ENCODE measurements around the gene KIRREL3.

Gene KIRREL3

DNA sequence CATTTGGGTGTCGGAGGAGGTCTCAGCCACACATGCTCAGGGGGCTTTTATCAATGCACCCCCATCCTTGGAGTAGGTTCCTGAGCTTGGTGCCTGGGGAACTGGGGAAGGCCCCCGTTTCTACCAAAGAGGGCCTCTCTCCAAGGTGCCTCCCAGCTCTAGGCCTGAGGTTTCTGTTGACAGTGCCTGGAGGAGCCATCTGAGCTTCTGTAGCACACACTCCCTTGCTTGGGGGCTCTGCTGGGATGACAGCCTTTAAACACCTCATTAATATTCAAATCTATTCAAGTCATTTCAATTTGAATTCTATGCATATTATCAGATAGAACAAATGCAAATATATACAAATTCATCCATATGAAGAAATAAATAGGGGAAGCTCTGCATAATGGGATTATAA, 18.9 kb downstream of the KIRREL3 start:
- H3K4me1 ChIP-seq (ENCODE audit: control insufficient read depth, insufficient read depth, low read length) = peaks cover 22% of the 10 kb centered on the region
- no peaks in the 10 kb centered on the region for H3K36me3 ChIP-seq (ENCODE audit: control insufficient read depth, insufficient read depth, low read length)
- H3K9ac ChIP-seq (ENCODE audit: low read depth, low read length) = no peak overlapping the region
- H3K27ac ChIP-seq (ENCODE audit: low read depth, low read length) = no peak overlapping the region
- H3K9me3 ChIP-seq (ENCODE audit: control insufficient read depth, insufficient read depth, low read length) = no peaks in the 10 kb centered on the region; the same call in 1 of the 2 replicates
- no peaks in the 10 kb centered on the region for H3K27me3 ChIP-seq (ENCODE audit: control insufficient read depth, insufficient read depth, low read length)
- H3K4me3 ChIP-seq (ENCODE audit: low read depth, low read length) = no peak overlapping the region

DNA sequence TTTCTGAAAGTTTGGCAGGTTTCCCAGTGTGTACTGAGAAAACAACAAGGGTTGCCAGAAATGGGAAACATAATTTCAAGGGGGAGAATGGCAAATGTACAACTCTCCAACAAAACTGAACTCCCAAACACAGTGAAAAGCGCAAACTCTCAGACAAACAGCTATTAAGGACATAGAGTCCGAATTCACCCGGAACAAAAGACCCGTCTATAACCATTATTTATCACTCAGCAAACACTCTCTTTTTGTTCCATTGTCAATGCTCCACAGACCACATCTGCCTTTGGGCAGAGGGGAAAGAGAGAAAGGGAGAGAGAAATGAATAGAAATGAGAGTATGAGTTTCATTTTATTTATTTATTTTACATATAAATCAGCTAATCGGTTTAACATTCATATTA, 21.7 kb downstream of the KIRREL3 start:
- no peaks in the 10 kb centered on the region for H3K27me3 ChIP-seq (ENCODE audit: control insufficient read depth, insufficient read depth, low read length)
- no peak overlapping the region for H3K4me3 ChIP-seq (ENCODE audit: low read depth, low read length)
- H3K27ac ChIP-seq (ENCODE audit: low read depth, low read length) = no peak overlapping the region
- H3K9me3 ChIP-seq (ENCODE audit: control insufficient read depth, insufficient read depth, low read length) = no peaks in the 10 kb centered on the region; the same call in 1 of the 2 replicates
- H3K4me1 ChIP-seq (ENCODE audit: control insufficient read depth, insufficient read depth, low read length) = peaks cover 22% of the 10 kb centered on the region
- H3K9ac ChIP-seq (ENCODE audit: low read depth, low read length) = no peak overlapping the region
- H3K36me3 ChIP-seq (ENCODE audit: control insufficient read depth, insufficient read depth, low read length) = no peaks in the 10 kb centered on the region

DNA sequence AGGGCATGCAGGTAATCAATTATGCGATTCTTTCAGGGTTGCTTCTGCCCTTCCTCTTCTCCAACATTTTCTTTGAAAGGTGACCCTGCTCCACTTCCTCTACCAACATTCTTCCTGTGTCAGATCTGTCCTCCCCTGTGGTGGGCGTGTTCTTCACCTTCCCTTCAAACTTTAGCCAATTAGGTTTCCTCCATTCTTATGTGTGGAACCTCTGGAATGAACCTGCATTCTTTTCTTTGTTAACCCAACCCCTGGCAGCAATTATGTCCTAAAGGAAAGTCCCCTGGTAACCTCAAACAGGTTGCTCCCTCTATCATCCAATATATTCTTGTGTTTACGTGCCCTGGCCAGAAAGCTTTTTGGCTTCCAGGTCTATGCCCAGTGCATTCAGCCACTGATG, 22.4 kb downstream of the KIRREL3 start:
- H3K27me3 ChIP-seq (ENCODE audit: control insufficient read depth, insufficient read depth, low read length) = no peaks in the 10 kb centered on the region
- H3K4me1 ChIP-seq (ENCODE audit: control insufficient read depth, insufficient read depth, low read length) = peaks cover 22% of the 10 kb centered on the region
- H3K36me3 ChIP-seq (ENCODE audit: control insufficient read depth, insufficient read depth, low read length) = no peaks in the 10 kb centered on the region
- H3K27ac ChIP-seq (ENCODE audit: low read depth, low read length) = peak overlapping the region; percentile 30
- no peak overlapping the region for H3K9ac ChIP-seq (ENCODE audit: low read depth, low read length)
- H3K4me3 ChIP-seq (ENCODE audit: low read depth, low read length) = 0 out of 2 replicates have a peak overlapping the region, but pooled peaks have one; percentile 31
- H3K9me3 ChIP-seq (ENCODE audit: control insufficient read depth, insufficient read depth, low read length) = no peaks in the 10 kb centered on the region

DNA sequence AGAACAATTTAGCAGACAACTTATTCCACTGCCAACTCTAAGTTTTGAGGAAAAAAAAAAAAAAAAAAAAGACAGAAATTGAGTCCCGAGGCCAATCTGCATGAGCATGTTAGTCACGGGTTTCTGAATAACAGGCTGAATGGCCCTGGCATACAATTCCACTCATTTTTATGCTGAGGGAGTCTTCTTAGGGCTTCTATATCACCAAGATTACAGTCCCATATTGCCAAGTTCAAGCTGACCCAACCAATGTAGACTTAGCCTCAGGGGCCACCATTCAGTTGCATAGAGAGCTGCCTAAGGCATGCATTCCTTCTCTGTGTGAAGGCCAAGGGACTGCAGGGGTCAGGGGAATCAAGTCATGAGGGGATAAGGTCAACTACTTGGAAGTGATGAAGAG, 27.5 kb downstream of the KIRREL3 start:
- H3K36me3 ChIP-seq (ENCODE audit: control insufficient read depth, insufficient read depth, low read length) = no peaks in the 10 kb centered on the region
- H3K27ac ChIP-seq (ENCODE audit: low read depth, low read length) = no peak overlapping the region
- no peak overlapping the region for H3K4me3 ChIP-seq (ENCODE audit: low read depth, low read length)
- H3K9ac ChIP-seq (ENCODE audit: low read depth, low read length) = no peak overlapping the region
- H3K4me1 ChIP-seq (ENCODE audit: control insufficient read depth, insufficient read depth, low read length) = peaks cover 22% of the 10 kb centered on the region
- 0 out of 2 replicates have a peak, but pooled peaks cover 8% of the 10 kb centered on the region for H3K9me3 ChIP-seq (ENCODE audit: control insufficient read depth, insufficient read depth, low read length)
- H3K27me3 ChIP-seq (ENCODE audit: control insufficient read depth, insufficient read depth, low read length) = no peaks in the 10 kb centered on the region

- Histone ChIP-seq H3K4me3 (ENCODE audit: low read depth, low read length) (no peak overlapping the region), H3K9ac (ENCODE audit: low read depth, low read length) (no peak overlapping the region), H3K27me3 (ENCODE audit: control insufficient read depth, insufficient read depth, low read length) (no peaks in the 10 kb centered on the region), H3K27ac (ENCODE audit: low read depth, low read length) (no peak overlapping the region), H3K9me3 (ENCODE audit: control insufficient read depth, insufficient read depth, low read length) (0 out of 2 replicates have a peak, but pooled peaks cover 8% of the 10 kb centered on the region), H3K4me1 (ENCODE audit: control insufficient read depth, insufficient read depth, low read length) (peaks cover 14% of the 10 kb centered on the region; the same call in 1 of the 2 replicates), H3K36me3 (ENCODE audit: control insufficient read depth, insufficient read depth, low read length) (no peaks in the 10 kb centered on the region)
Observed at GRCh38 chr11:126971305-126971704, 29.3 kb downstream of the KIRREL3 start.

- Histone ChIP-seq H3K27ac (ENCODE audit: low read depth, low read length) (no peak overlapping the region), H3K9me3 (ENCODE audit: control insufficient read depth, insufficient read depth, low read length) (0 out of 2 replicates have a peak, but pooled peaks cover 8% of the 10 kb centered on the region), H3K36me3 (ENCODE audit: control insufficient read depth, insufficient read depth, low read length) (no peaks in the 10 kb centered on the region), H3K27me3 (ENCODE audit: control insufficient read depth, insufficient read depth, low read length) (no peaks in the 10 kb centered on the region), H3K9ac (ENCODE audit: low read depth, low read length) (no peak overlapping the region), H3K4me3 (ENCODE audit: low read depth, low read length) (no peak overlapping the region), H3K4me1 (ENCODE audit: control insufficient read depth, insufficient read depth, low read length) (peaks cover 14% of the 10 kb centered on the region; the same call in 1 of the 2 replicates)
Observed at GRCh38 chr11:126969865-126970479, 30.6 kb downstream of the KIRREL3 start.

DNA sequence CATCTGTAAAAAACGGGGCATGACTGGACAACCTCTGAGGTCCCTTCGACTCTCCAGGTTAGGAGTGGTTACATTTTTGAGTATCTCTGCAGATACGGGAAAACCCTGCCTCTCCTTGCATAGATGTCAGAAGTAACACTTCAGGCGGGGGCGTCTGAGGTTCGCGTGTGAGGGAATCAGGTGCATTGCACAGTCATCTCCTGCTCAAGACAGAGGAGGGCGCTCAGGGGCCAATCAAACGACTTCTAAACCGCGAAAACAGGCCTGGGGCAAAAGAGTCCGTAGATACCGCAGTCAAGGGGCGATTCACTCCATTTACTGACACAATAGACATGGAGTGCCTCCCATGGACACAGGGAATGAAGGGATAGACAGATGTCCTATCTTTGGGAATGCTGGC, 31.7 kb downstream of the KIRREL3 start:
- H3K36me3 ChIP-seq (ENCODE audit: control insufficient read depth, insufficient read depth, low read length) = no peaks in the 10 kb centered on the region
- H3K4me3 ChIP-seq (ENCODE audit: low read depth, low read length) = no peak overlapping the region
- peaks cover 14% of the 10 kb centered on the region; the same call in 1 of the 2 replicates for H3K4me1 ChIP-seq (ENCODE audit: control insufficient read depth, insufficient read depth, low read length)
- H3K9ac ChIP-seq (ENCODE audit: low read depth, low read length) = no peak overlapping the region
- no peaks in the 10 kb centered on the region for H3K27me3 ChIP-seq (ENCODE audit: control insufficient read depth, insufficient read depth, low read length)
- H3K9me3 ChIP-seq (ENCODE audit: control insufficient read depth, insufficient read depth, low read length) = 0 out of 2 replicates have a peak, but pooled peaks cover 8% of the 10 kb centered on the region
- no peak overlapping the region for H3K27ac ChIP-seq (ENCODE audit: low read depth, low read length)

DNA sequence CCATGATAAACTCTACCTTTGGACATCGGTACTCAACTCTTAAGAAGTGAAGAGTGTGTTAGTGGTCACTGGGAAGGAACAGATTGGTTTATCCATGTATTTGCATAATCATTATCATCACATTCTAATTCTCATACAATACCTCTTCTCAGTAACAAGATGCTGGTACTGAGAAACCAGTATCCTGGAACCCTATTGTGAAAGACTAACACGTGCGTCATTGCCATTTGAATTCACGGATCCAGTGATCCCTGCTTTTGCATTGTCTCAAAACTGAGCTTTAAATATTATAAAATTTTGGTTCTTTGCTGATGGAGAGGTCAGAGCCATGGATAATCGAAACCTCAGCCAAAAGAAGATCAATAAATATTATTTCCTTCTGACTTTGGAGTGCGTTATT, 35.2 kb downstream of the KIRREL3 start:
- Histone ChIP-seq H3K36me3 (ENCODE audit: control insufficient read depth, insufficient read depth, low read length) (no peaks in the 10 kb centered on the region), H3K9me3 (ENCODE audit: control insufficient read depth, insufficient read depth, low read length) (no peaks in the 10 kb centered on the region), H3K9ac (ENCODE audit: low read depth, low read length) (no peak overlapping the region), H3K4me1 (ENCODE audit: control insufficient read depth, insufficient read depth, low read length) (peaks cover 14% of the 10 kb centered on the region; the same call in 1 of the 2 replicates), H3K27me3 (ENCODE audit: control insufficient read depth, insufficient read depth, low read length) (no peaks in the 10 kb centered on the region), H3K4me3 (ENCODE audit: low read depth, low read length) (no peak overlapping the region), H3K27ac (ENCODE audit: low read depth, low read length) (no peak overlapping the region)

GRCh38 chr11:126963603-126964363, 36.8 kb downstream of the KIRREL3 start:
- Histone ChIP-seq H3K9ac (ENCODE audit: low read depth, low read length) (no peak overlapping the region), H3K4me3 (ENCODE audit: low read depth, low read length) (no peak overlapping the region), H3K9me3 (ENCODE audit: control insufficient read depth, insufficient read depth, low read length) (no peaks in the 10 kb centered on the region), H3K4me1 (ENCODE audit: control insufficient read depth, insufficient read depth, low read length) (peaks cover 6% of the 10 kb centered on the region; the same call in 1 of the 2 replicates), H3K36me3 (ENCODE audit: control insufficient read depth, insufficient read depth, low read length) (no peaks in the 10 kb centered on the region), H3K27me3 (ENCODE audit: control insufficient read depth, insufficient read depth, low read length) (no peaks in the 10 kb centered on the region), H3K27ac (ENCODE audit: low read depth, low read length) (no peak overlapping the region)

- Histone ChIP-seq H3K27ac (ENCODE audit: low read depth, low read length) (no peak overlapping the region), H3K4me1 (ENCODE audit: control insufficient read depth, insufficient read depth, low read length) (no peaks in the 10 kb centered on the region), H3K27me3 (ENCODE audit: control insufficient read depth, insufficient read depth, low read length) (no peaks in the 10 kb centered on the region), H3K36me3 (ENCODE audit: control insufficient read depth, insufficient read depth, low read length) (no peaks in the 10 kb centered on the region), H3K9ac (ENCODE audit: low read depth, low read length) (no peak overlapping the region), H3K4me3 (ENCODE audit: low read depth, low read length) (no peak overlapping the region), H3K9me3 (ENCODE audit: control insufficient read depth, insufficient read depth, low read length) (no peaks in the 10 kb centered on the region)
Observed at GRCh38 chr11:126963115-126963514, 37.5 kb downstream of the KIRREL3 start.

DNA sequence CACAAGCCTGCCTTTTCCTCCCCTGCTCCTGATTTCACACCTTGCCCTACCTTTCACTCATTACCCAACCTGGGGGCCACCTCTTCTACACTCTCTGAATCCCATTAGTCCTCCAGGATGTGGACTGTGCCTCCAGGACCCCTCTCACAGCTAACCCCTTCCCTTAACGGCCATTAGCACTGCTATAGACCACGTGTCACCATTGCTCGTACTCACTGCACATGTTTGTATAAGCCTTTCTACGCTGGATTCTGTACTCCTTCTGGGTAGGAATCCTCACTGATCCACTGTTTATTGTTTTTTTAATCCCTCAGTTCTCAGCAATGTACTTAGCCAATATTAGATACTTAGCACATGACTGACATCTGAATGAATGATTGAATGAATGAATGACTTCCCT, 40.9 kb downstream of the KIRREL3 start:
- Histone ChIP-seq H3K9me3 (ENCODE audit: control insufficient read depth, insufficient read depth, low read length) (no peaks in the 10 kb centered on the region), H3K36me3 (ENCODE audit: control insufficient read depth, insufficient read depth, low read length) (no peaks in the 10 kb centered on the region), H3K27me3 (ENCODE audit: control insufficient read depth, insufficient read depth, low read length) (no peaks in the 10 kb centered on the region), H3K4me3 (ENCODE audit: low read depth, low read length) (no peak overlapping the region), H3K27ac (ENCODE audit: low read depth, low read length) (no peak overlapping the region), H3K4me1 (ENCODE audit: control insufficient read depth, insufficient read depth, low read length) (no peaks in the 10 kb centered on the region), H3K9ac (ENCODE audit: low read depth, low read length) (no peak overlapping the region)

Measured in HUES48 (cell line).